NCI-H2081 (cell line): ENCODE results near the gene DCXR.
"Not testable (repeated sequence)": the region's sequence is repeated elsewhere in the genome, so short reads cannot be mapped to it uniquely, and the experiment has no call there.

Experiments used
- DNase-seq, 2 experiments: peaks; one replicate each; lab custom pipeline; 2025; lab: John Stamatoyannopoulos, UW

The DCXR gene

DNA sequence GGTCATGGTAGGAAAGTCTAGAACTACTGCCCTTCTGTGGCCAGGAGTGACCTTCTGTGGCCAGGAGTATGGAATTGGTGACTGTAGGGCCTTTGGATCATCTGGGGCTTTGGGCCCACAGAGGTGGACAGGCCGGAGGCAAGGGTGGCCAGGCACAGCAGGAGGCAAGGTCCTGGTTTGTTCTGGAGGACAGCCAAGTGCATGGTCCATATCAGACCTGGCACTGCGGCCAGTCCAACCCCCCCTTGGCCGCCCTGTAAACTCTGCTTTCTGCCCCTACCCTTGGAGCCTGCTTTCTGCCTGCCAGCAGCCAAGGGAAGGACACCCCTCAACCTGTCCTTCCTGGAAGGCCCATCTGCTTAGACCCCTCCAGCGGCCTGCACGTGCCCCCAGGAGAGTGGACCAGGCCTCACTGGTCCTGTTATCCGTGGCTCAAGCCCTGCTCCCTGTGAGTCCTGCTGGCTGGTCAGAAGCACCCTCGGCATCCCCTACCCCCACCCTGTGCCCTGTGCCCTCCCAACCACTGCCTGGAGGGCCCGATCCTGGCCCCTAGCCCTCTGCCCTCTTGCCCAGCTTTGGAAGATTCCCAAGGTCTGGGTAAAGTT is 2.3 kb upstream of the DCXR start:
- no peak for DNase-seq

DNA sequence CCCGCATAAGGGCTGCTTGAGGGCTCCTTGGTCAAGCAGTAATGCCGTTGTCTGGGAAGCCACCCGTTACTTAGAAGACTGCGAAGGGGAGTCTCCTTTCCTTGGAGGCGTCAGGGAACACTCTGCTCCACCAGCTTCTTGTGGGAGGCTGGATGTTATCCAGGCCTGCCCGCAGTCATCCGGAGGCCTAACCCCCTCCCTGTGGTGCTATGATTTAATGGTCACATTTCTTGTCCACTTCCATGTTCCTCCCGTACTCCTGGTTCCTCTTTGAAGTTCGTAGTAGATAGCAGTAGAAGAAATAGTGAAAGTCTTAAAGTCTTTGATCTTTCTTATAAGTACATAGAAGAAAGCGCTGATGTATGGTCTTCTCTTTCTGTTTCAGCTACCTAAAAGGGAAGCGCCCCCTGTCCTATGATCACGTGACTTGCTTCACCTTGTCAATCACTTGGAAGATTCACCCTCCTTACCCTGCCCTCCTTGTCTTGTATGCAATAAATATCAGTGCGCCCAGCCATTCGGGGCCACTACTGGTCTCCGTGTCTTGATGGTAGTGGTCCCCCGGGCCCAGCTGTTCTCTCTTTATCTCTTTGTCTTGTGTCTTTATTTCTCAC is 1.4 kb upstream of the DCXR start:
- DNase-seq = not testable (repeated sequence)

DNA sequence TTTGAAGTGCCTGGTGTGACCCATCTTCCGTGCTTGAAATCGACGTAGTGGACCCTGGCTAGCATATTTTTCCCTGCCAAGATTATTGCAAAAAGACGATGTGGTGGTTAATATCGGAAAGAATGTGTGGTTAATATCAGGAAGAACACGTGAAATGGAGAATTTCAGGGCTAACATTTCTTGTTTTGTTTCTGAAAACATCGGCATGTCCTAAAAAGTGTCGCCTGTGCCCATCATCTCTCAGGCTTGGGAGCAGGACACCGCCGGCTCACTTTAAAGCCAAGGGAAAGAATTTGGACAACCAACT is 345 bp upstream of the DCXR start:
- DNase-seq = no peak

DNA sequence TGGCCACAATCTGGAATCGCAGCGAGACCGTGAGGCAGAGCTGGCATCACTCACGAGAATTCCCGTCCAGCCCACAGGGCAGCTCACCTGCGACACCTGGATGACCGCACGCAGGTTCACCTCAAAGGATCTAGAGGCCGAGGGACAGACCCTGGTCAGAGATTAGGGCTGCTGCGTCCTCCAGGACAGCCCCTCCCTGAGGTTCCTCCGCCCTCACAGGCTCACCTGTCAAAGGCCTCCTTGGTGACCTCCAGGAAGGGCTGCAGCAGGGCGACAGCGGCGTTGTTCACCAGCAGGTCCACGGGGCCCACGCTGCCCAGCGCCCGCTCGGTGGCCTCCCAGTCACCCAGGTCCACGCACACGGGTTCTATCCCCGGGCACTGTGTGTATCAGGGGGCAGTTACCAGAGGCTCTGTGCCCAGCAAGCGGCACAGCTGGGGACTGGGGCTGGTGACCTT is 834 bp downstream of the DCXR start:
- no peak for DNase-seq

DNA sequence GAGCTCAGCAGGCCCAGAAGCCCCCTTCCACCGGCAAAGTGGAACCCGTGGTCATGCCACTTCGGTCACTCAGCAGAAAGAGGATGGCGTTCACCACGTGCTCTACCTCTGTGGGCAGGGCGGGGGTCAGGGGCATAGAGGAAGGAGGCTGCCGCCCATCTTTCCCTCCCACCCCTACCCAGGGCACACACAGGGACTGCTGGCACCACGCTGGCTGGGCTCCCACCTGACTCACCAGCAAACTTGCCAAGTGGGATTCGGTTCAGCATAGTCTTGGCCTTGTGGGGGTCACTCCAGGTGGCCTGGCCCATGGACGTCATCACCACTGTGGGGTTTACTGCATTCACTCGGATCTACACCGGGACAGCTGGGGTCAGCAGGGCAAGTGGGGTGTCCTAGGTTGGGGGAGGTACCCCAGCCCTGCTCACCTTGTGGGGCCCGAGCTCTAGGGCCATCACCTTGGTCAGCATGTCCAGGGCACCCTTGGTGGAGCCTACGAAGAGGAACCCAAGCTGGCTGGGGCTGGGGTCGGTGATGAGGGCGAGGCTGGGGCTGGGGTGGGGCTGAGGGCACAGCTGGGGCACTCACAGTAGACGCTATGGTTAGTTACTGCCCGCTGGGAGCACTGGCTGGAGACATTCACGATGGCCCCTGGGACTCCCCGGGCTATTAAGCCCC is 1.4 kb downstream of the DCXR start:
- no peak for DNase-seq

DNA sequence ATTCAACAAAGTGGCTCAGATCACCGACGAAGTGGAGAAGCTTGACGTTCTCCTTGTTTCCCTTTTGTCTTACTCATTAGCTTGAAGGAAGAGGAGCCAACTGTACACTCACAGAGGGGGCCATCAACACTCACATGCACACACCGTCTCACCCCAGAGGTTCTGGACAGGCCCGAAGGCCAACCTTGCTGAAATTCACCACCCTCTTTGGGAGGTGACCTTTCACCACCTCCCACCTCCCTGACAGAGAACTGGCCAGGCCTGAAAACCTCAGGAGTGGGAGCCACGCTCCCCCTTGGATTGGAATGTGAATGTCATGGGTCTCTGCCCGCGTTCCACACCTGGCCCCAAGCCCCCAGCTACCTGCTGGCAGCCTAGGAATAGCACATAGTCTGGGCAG is 2.0 kb downstream of the DCXR start:
- no peak for DNase-seq

DNA sequence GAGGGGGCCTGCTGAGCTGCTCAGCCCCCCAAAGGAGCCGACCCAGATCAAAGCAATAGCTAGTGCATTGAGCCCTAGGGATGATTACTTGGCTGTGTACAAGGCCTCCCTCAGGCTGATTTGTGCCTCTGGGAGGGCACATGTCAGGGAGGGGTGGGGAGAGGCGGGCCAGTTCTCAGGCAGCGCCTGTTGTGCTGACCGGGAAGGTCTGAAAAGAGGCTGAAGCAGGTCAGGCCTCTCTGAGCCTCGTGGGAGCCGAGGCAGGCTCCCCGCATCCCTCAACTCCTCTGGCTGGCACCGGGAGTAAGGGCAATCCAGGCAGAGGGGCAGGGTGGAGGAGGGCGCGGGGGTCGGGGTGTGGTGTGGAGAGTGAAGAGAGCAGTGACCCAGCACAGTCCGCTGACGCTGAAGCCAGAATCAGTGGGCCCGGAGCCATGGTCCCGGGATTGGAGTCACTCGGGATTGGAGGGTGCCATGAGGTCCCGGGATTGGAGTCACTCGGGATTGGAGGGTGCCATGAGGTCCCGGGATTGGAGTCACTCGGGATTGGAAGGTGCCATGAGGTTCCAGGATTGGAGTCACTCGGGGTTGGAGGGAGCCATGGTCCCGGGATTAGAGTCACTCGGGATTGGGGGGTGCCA is 3.0 kb downstream of the DCXR start:
- DNase-seq = no peak

DNA sequence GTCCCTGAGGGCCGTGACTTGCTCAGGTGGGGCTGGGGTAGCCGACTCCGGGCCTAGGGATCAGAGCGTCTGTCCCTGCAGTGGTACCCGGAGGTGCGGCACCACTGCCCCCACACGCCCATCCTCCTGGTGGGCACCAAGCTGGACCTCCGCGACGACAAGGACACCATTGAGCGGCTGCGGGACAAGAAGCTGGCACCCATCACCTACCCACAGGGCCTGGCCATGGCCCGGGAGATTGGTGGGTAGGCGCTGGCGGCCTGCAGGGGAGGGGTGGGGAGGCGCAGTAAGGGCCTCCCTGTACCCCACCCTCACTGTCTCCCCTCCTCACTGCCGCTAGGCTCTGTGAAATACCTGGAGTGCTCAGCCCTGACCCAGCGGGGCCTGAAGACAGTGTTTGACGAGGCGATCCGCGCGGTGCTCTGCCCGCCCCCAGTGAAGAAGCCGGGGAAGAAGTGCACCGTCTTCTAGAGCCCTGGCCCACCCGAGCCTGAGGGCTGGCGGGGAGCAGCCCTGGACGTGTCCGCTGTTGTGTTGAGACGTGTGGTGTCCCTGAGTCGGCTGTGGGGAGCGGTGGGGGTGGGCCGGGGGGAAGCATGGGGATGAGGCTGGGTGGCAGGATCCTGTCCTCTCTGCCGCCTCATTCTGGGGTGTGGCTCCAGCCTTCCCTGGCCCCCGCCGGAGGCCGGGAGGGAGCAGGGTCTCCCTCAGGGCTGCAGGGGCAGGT is 4.0 kb downstream of the DCXR start:
- no peak for DNase-seq

DNA sequence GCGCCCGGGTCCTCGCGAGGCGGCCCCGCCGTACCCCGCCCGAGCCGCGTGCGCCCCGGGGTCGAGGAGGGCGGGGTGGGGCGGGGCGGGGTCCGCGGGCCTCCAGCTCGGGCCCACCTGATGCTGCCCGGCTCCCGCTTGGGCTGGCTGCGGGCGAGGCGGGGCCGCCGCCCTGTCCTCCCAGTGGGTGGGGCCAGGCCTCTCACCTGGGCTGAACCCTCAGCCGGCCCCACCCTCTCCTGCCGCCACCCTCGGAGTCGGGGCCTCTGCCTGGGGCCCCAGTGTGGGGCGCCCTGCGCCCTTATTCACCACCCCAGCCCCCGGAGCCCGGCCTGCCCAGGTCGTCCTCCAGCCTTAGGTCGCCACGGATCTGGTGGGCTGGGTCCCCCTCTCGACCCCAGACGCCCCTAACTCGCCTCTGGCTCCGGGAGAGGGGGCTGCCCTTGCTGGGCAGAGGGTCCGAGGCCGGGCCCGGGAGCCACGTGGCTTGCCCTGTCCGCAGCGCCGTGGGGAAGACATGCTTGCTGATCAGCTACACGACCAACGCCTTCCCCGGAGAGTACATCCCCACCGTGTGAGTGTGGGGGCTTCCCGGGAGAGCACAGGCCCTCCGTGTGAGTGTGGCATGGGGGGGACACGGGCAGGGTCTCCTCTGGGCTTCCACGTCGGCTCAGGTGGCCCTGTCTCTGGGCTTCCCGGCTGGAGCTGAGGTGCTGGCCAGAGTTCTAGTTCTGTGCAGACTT is 5.4 kb downstream of the DCXR start:
- peak; percentile 61 to 68 for DNase-seq

DNA sequence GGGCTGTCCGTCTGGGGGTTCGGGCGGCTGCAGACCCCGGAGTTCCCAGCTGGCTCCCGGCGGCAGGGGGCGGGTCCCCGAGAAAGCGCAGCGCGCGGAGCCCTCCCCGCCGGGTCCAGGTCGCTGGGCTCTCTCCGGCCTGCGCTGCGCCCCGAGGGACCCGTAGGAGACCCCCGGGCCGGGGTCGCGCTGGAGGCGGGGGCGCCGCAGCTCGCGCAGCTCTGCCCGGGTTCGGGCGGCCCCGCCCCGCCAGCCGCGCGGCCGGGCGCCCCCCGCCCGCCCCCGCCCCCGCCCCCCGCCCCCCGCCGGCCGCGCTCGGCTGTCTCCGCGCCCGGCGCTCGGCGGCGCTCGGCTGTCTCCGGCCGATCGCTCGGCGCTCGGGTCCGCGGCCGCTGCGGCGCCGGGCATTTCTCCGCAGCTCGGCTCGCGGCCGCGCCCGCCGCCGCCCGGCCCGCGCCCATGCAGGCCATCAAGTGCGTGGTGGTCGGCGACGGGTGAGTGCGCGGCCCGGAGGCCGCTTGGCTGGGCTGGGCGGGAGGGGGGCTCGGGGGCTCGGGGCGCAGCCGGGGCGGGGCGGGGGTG is 6.1 kb downstream of the DCXR start, which contains the start of gene RAC3:
RAC3 (plus strand) TSS at position 376 of the 582 bp plus-strand sequence; CDS start at position 460, 84 bp downstream.
- peak; percentile 46 to 58 for DNase-seq

DNA sequence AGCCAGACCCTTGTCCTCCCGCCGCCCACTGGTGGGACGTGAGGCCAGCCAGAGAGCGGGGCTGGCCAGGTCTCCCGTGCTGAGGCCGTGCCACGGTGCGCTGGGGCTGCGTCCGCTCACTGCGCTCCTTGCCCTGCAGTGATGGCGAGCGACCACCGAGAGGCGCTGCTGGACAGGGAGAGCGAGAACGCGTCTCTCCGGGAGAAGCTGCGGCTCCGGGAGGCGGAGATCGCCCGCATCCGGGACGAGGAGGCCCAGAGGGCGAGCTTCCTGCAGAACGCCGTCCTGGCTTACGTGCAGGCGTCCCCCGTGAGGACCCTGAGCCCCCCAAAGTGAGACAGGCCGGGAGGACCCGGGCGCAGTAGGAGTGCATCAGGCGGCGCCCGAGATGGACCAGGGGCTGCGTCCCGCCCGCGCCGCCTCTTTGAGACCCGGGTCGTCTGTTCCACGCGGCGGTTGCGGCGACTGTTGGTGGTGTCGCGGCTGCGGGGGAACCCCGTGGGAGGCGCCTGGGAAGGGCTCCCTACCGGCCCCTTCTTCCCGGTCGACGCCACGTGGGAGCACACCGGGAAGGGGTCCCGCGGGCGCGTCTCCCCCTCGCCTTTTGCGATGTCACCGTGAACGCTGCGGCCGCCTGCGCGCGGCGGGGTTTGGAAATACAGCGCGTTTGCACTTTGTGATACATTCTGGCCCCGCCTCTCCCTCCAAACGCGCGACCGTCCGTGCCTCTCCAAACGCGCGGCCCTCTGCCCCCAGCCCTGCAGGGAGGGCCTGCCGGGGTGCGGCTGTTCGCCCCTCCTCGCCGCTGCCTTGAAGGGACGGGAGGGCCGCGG is 6.8 kb downstream of the DCXR start:
- DNase-seq = peak; percentile 79 to 84

DNA sequence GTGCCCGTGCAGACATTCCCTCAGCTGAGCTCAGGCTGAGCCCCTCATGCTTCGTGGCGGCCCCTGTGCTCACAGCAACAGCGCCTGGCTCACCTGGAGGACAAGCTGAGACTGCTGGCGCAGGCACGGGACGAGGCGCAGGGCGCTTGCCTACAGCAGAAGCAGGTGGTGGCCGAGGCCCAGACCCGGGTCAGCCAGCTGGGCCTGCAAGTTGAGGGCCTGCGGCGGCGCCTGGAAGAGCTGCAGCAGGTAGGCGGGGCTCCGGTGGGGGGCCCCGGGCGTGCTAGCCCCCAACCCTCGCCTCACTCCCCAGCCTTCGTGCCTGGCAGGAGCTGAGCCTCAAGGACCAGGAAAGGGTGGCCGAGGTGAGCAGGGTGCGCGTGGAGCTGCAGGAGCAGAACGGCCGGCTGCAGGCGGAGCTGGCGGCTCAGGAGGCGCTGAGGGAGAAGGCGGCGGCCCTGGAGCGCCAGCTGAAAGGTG is 7.5 kb downstream of the DCXR start:
- no peak for DNase-seq

DNA sequence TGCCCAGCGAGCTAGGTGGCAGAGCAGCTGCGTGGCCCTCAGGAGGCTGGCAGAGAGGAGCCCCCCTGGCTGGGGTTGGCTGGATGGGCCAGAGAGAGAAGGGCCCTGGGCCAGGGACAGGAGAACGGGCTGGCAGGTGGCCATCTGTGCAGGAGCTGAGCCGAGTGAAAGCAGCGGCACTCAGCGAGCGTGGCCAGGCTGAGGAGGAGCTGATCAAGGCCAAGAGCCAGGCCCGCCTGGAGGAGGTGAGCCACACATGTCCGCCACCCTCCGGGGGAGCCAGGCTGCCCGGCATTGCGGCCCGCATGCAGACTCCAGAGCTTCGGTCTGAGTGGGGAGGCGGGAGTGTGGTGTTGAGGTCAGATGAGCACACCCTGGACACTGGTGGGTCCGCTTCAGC is 8.1 kb downstream of the DCXR start:
- DNase-seq = no peak

DNA sequence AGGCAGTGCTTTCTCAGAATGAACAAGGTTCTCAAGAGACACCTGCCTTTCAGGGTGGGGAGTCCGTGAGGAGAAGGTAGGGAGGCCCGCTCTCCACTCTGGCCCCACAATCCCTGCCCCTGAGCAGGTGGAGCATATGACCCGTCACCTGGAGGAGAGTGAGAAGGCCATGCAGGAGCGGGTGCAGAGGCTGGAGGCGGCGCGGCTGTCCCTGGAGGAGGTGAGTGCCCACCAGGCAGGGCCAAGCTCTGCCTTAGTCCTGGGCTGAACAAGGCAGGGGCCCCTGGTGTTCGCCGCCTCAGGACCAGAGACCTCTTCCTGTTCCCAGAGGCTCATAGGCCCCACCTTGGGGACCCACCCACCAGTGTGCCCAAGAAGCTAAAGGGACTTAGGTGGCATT is 8.5 kb downstream of the DCXR start:
- DNase-seq = no peak

DNA sequence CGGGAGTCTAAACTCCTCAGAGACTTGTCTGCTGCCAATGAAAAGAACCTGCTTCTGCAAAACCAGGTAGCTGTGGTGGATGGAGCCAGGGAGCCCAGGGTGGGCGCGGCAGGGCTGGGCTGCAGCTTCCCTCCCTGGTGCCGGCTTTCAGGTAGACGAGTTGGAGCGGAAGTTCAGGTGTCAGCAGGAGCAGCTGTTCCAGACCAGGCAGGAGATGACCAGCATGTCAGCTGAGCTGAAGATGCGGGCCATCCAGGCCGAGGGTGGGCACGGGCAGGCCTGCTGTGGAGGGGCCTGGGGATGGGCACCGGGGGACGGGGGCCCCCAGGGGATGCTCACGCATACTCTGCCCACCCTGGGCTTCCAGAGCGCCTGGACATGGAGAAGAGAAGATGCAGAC is 9.3 kb downstream of the DCXR start:
- no peak for DNase-seq

DNA sequence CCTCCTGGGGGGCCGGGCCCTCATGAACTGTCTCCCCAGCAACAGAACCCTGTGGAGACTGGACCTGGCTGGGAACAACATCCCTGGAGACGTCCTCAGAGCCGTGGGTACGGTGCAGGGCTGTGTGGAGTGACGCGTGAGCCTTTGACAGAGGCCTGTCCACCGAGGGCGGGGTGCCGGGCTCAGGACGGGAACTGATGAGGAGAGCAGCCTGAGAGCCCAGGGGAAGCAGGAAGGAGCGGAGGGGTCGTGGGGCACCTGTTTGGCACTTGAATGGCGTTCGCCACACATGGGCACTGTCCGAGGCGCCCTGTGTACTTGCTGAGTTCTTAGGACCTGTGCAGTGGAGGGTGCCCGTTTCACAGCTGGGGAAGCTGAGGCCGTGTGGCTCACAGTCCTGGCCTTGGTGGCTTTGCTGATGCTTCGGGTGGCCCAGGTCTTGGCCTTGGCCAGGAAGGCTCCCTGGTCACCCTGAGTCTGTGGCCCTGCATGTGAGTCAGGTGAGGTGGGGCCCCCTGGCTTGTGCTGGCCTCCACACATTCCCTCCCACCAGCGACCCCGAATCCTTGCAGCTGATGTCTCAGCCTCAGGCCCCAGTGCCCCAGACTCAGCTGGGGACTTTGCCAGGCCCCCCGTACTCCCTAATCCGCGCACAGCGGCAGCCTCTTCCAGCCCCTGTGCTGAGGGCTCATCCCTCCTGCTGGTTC is 11.9 kb downstream of the DCXR start:
- no peak for DNase-seq

DNA sequence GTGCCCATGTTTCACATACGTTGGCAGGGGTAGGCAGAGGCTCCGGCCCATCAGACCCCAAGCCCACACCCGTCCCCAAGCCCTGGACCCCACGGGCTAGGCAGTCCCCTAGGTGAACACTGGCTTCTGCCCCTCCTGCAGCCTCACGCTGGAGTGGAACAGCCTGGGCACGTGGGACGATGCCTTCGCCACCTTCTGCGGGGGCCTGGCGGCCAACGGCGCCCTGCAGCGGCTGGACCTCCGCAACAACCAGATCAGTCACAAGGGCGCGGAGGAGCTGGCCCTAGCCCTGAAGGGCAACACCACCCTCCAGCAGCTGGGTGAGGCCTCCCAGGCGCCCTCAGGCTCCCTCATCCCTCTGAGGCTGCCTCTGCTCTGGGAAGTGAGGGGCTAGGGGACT is 12.6 kb downstream of the DCXR start:
- DNase-seq = no peak

DNA sequence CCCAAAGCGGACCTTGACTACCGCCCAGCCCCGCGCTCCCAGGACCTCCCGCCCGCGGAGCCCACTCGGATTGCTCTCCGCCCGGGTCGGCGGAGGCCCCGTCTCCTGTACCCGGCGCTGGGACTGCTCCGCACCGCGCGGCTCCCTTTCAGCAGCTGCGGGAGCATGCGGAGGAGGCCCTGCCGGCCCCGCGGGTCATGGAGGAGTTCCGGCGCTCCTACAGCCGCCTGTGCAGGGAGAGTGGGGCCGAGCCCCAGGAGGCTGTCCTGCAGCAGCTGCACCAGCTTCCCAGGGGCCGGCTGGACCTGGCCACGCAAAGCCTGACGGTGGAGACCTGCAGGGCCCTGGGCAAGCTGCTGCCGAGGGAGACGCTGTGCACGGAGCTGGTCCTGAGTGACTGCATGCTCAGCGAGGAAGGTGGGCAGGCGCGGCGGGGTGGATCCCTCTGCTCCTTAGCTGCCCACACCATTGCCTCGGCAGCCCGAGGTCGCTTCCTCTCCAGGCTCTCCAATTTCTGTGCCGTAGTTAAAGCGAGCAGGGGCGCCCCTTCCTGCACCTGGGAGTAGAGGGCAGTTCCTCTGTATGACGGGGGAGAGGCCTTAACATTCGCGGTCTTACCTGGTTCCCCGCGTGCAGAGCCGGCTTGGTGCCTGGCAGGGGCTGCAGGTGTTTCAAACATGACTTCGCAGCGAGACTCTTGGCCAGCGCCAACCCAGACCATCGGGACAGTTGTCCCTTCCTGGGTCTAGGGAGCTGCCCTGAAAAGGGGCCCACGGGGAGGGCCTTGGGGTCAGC is 13.9 kb downstream of the DCXR start:
- peak in 1 of 2 experiments; percentile 62 for DNase-seq

DNA sequence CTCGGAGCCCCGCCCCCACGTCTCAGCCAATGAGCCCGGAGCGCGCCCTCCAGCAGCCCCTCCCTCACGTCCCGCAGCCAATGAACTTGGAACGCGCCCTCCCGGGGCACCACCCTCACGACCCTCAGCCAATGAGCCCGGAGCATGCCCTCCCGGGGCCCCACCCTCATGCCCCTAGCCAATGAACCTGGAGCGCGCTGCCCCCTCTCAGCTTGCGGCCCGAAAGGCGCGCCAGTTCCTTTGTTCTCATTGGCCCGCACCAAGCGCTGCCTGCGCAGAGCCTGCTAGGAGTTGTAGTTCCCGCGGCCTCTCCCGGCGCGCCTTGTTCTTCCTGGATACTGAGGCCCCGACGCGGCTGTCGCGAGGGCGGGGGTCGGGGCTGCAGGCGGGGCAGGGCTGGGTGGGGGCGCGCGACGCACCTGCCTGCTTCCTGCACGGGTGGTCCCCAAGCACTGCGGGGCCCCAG is 14.5 kb downstream of the DCXR start, which contains the start of gene LRRC45:
LRRC45 (plus strand) TSS at position 325 of the 466 bp plus-strand sequence. CDS start 339 bp downstream, outside the sequence.
- peak; percentile 100 for DNase-seq
